Testis (tissue), 3 donors: ENCODE measurements around the gene COX6B2. TPM values are rescaled to one million over a fixed set of nuclear protein-coding genes. Genes with fewer than 3 reads are reported as not detected.

Experiments used
- DNase-seq: peaks from one replicate; pipeline ENCODE4 v3.0.0-alpha.2; 2019
- H3K27ac ChIP-seq, 2 donors: fragments of 200-600 bp; sonication (generic); one replicate each; pipeline ENCODE4 v1.5.1; 2019
- H3K27me3 ChIP-seq: fragments of 200-600 bp; sonication (generic); one replicate; pipeline ENCODE4 v1.5.1; 2019
- H3K36me3 ChIP-seq: fragments of 200-600 bp; sonication (generic); one replicate; pipeline ENCODE4 v1.5.1; 2017; ENCODE audit warnings: low read depth; ENCODE audit errors: missing control alignments
- H3K4me1 ChIP-seq: fragments of 200-600 bp; sonication (generic); one replicate; pipeline ENCODE4 v1.5.1; 2019
- H3K4me3 ChIP-seq, 2 donors: fragments of 200-600 bp; sonication (generic); one replicate each; pipeline ENCODE4 v1.5.1; 2017 to 2019
- H3K9me3 ChIP-seq: fragments of 200-600 bp; sonication (generic); one replicate; pipeline ENCODE4 v1.5.1; 2017
- CTCF ChIP-seq, 3 experiments: fragments of 450-650 bp in 2 of 3; fragments of 200-600 bp in 1 of 3; sonication (generic) in 1 of 3; IDR thresholded peaks; one replicate each; pipeline ENCODE4 v1.5.1; 2016 to 2019; ENCODE audit warnings: antibody characterized with exemption in 3 of 3, mild to moderate bottlenecking in 2 of 3, moderate library complexity in 1 of 3
- POLR2A ChIP-seq: fragments of 450-650 bp; IDR thresholded peaks from one replicate; pipeline ENCODE4 v1.6.1; 2017; ENCODE audit warnings: antibody characterized with exemption, mild to moderate bottlenecking, moderate library complexity
- WGBS, 2 donors: methylation state at CpG; one replicate each; pipeline ENCODE4 v1.1.5; 2018; 5-methylcytosine and 5-hydroxymethylcytosine counted together
- intact Hi-C: fragments of 100-400 bp; cut with DNase I; formaldehyde crosslinking; loops from one replicate; pipeline ENCODE4 v1.15.1; 2023; ENCODE audit warnings: low total_unique reads
- polyA plus RNA-seq: library from polyadenylated mRNA; stranded (reverse); fragments of 350-450 nt; fragmentation: Illumina TruSeq; extraction: RNeasy Lipid Tissue Mini Kit (QIAGEN cat#74804); gene quantifications from one replicate; pipeline ENCODE4 v1.2.3, GENCODE V29; 2014; ENCODE audit warnings: low read depth, low replicate concordance; ENCODE audit not compliant: insufficient read depth
- total RNA-seq, 2 donors: library from RNA; depleted of rRNA; stranded (reverse); fragments of >200 nt; gene quantifications; one replicate each; pipeline ENCODE4 v1.2.3, GENCODE V29; 2016

Gene COX6B2
- total and polyA plus RNA-seq, 3 donors from 2014 or later = 27.9 to 171 (median 47.5) TPM

- WGBS, 2 donors = 81 to 86% methylated on average over 19 of the region's 19 CpGs
- Histone ChIP-seq H3K36me3 (no peaks in the 10 kb centered on the region), H3K4me3 (no peak overlapping the region), H3K9me3 (no peaks in the 10 kb centered on the region), H3K27ac (no peak overlapping the region), H3K27me3 (no peaks in the 10 kb centered on the region), H3K4me1 (peaks cover 6% of the 10 kb centered on the region)
- no peak for TF ChIP-seq POLR2A
- no peak for TF ChIP-seq CTCF (IDR thresholded peaks at IDR 0.05)
- intact Hi-C loops = no loop called here
- DNase-seq = no peak
These were observed 11.4 kb upstream of the COX6B2 start for GRCh38 chr19:55365964-55366363.

GRCh38 chr19:55365245-55365644 lies 10.7 kb upstream of the COX6B2 start:
- Histone ChIP-seq H3K4me3 (no peak overlapping the region), H3K4me1 (peaks cover 4% of the 10 kb centered on the region), H3K36me3 (no peaks in the 10 kb centered on the region), H3K27me3 (no peaks in the 10 kb centered on the region), H3K9me3 (no peaks in the 10 kb centered on the region), H3K27ac (no peak overlapping the region)
- DNase-seq = no peak
- intact Hi-C loops = no loop called here
- WGBS, 2 donors = 87 to 97% methylated on average over 8 of the region's 8 CpGs
- TF ChIP-seq POLR2A (no peak), CTCF (IDR thresholded peaks at IDR 0.05) (no peak)

- Histone ChIP-seq H3K27ac (no peak within 1 kb of the TSS), H3K4me1 (no peaks in the 10 kb centered on the region), H3K4me3 (no peak within 1 kb of the TSS), H3K27me3 (no peaks in the 10 kb centered on the region), H3K9me3 (no peaks in the 10 kb centered on the region), H3K36me3 (no peaks in the 10 kb centered on the region)
- intact Hi-C loops = no loop called here
- WGBS, 2 donors = 75 to 100% methylated on average over 2 to 27 of the region's 27 CpGs
- TF ChIP-seq POLR2A (no peak), CTCF (IDR thresholded peaks at IDR 0.05) (no peak)
- no peak for DNase-seq
These were observed 8.6 kb upstream of the COX6B2 start, which contains the start of gene GARIN5B for GRCh38 chr19:55362990-55363716. TSS of gene GARIN5B (minus strand) at chr19:55363260. CDS start at chr19:55363066, 194 bp downstream.

GRCh38 chr19:55362174-55362989 lies 7.9 kb upstream of the COX6B2 start:
- Histone ChIP-seq H3K27ac (no peak overlapping the region), H3K4me1 (no peaks in the 10 kb centered on the region), H3K9me3 (no peaks in the 10 kb centered on the region), H3K27me3 (no peaks in the 10 kb centered on the region), H3K4me3 (no peak overlapping the region), H3K36me3 (no peaks in the 10 kb centered on the region)
- TF ChIP-seq CTCF (IDR thresholded peaks at IDR 0.05) (no peak), POLR2A (no peak)
- DNase-seq = no peak
- intact Hi-C loops = no loop called here
- 83 to 90% methylated on average over 13 to 38 of the region's 38 CpGs for WGBS, 2 donors
